ENCODE measurements around the gene UAP1L1. TPM values are rescaled to one million over a fixed set of nuclear protein-coding genes. Genes with fewer than 3 reads are reported as not detected.

The UAP1L1 gene
- total and polyA plus RNA-seq, 2 of the 8 experiments (the other 6 are each of a cell fraction or from before 2014, with no cell fraction given): 2.0 to 5.4 TPM

DNA sequence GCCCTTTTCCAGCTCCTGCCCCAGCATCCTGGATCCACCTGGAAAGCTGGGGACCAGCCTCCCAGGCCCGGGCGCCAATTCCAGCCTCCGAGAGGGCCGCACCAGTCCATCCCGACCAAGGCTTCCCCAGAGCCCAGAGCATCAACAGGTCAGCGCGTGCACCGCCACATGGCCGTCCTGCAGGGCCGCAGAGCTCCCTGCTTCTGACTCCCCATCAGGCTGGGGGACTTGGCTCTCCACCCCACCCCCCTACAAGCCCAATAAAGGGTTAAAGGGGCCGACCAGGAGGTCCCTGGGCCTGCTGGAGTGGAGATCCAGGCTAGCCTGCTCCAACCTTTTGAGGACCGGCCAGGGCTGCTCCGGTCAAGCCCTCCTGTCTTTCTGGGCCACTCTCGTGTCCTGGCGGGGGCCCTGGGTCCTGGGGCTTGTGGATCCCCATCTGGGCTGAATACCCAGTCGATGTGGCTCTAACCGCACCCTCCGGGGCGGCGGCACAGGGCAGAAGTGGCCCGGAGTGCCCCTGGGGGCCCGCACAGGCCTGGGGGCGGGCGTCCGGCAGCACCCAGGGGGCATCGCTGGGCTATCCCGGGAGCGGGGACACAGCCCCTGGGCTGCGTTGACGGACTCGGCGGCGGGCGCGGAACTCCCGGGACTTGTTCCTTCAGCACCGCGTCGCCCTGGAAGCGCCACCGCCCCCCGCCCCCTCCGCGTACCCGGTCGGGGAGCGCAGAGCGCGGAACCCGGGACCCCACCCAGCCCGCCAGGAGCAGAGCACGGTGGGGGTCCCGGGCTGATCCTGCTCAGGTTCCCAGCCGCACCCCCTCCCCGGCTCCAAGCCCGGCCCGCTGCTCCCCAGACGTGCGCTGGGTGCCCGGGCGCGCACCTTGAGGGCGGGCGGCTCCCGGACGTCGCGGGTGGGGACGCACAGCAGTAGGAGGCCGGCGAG is 24.0 kb upstream of the UAP1L1 start:
- WGBS, 2 experiments (ENCODE audit: extremely low coverage in 1 of 2, insufficient coverage in 1 of 2, insufficient read length in 1 of 2, insufficient replicate concordance in 2 of 2, low coverage in 1 of 2, low lambda C conversion rate in 2 of 2, missing lambda C conversion rate in 1 of 2): 38% methylated on average over 23 of the region's 71 CpGs; no CpG with 5 or more reads in 1 of the 2 experiments
- no peak for FAIRE-seq
- TF ChIP-seq, protein P1, sequence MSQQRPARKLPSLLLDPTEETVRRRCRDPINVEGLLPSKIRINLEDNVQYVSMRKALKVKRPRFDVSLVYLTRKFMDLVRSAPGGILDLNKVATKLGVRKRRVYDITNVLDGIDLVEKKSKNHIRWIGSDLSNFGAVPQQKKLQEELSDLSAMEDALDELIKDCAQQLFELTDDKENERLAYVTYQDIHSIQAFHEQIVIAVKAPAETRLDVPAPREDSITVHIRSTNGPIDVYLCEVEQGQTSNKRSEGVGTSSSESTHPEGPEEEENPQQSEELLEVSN (IDR thresholded peaks at IDR 0.05): peak; percentile 44; the same call in 1 of the 2 replicates
- TF ChIP-seq EZH2 (IDR thresholded peaks at IDR 0.05; ENCODE audit: low read depth, low read length, severe bottlenecking) (peak; percentile 73), TAF1 (IDR thresholded peaks at IDR 0.05; ENCODE audit: low read depth, low read length) (no peak), KDM1A (IDR thresholded peaks at IDR 0.05; ENCODE audit: borderline replicate concordance, low read length) (no peak), POU5F1 (IDR thresholded peaks at IDR 0.05; ENCODE audit: low read depth, low read length) (no peak), SRF (IDR thresholded peaks at IDR 0.05; ENCODE audit: low read depth, low read length) (no peak), FOSL1 (IDR thresholded peaks at IDR 0.05; ENCODE audit: insufficient read depth, low read depth, low read length) (no peak)
- TF ChIP-seq, protein P2, sequence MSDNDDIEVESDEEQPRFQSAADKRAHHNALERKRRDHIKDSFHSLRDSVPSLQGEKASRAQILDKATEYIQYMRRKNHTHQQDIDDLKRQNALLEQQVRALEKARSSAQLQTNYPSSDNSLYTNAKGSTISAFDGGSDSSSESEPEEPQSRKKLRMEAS (IDR thresholded peaks at IDR 0.05): peak; percentile 73; the same call in 1 of the 2 replicates
- TF ChIP-seq, protein P3, sequence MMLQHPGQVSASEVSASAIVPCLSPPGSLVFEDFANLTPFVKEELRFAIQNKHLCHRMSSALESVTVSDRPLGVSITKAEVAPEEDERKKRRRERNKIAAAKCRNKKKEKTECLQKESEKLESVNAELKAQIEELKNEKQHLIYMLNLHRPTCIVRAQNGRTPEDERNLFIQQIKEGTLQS (IDR thresholded peaks at IDR 0.05; ENCODE audit: insufficient read depth, low read depth, low read length): no peak

More for the DNA sequence above, 24.0 kb upstream of the UAP1L1 start:
- no peak overlapping the region for H3K56ac ChIP-seq (replicated peaks; ENCODE audit: insufficient read length, low read depth, low read length)
- no peak overlapping the region for H2BK15ac ChIP-seq (ENCODE audit: low read length)
- H3K23ac ChIP-seq (ENCODE audit: insufficient read length): no peak overlapping the region
- no peaks in the 10 kb centered on the region for H3K9me3 ChIP-seq (ENCODE audit: insufficient read depth in 2 of 2, low read depth in 1 of 2, low read length in 1 of 2)
- no peak overlapping the region for H2AK5ac ChIP-seq (ENCODE audit: low read depth, low read length)
- H3K18ac ChIP-seq (ENCODE audit: extremely low read depth, low read length): peak overlapping the region; percentile 19; the same call in 1 of the 2 replicates
- no peak overlapping the region for H2BK120ac ChIP-seq (replicated peaks; ENCODE audit: low read depth, low read length)
- peak overlapping the region; percentile 62 to 65 for H3K4me2 ChIP-seq (ENCODE audit: insufficient read depth in 1 of 2, low read depth in 2 of 2, low read length in 2 of 2)
- H2BK5ac ChIP-seq (ENCODE audit: low read depth, low read length): no peak overlapping the region
- no peak for DNase-seq (ENCODE audit: low read depth in 1 of 2, low spot score in 2 of 2)
- peak overlapping the region; percentile 18 to 65 (median 31); a peak in 5 of 8 replicates for H3K4me3 ChIP-seq (ENCODE audit: extremely low read depth in 1 of 4, insufficient read depth in 2 of 4, low read depth in 3 of 4, low read length in 4 of 4)
- CTCF ChIA-PET (ENCODE audit: partially characterized antibody): interaction anchor here (0.7 to 8.6 kb wide), 11 partner anchors 11 to 189 kb away, joined by 3 to 291 read pairs (median 5); partner anchors contain the start of genes ABCA2 and SAPCD2
- H3K36me3 ChIP-seq (ENCODE audit: control insufficient read depth in 2 of 4, insufficient read depth in 4 of 4, low read length in 3 of 4): no peaks in the 10 kb centered on the region
- POLR2A ChIA-PET (ENCODE audit: partially characterized antibody): interaction anchor here (0.6 to 1.5 kb wide), 7 partner anchors 7 to 326 kb away, joined by 3 to 4 read pairs (median 3); partner anchors contain the start of gene TUBB4B
- peak overlapping the region; percentile 25; the same call in 1 of the 2 replicates for H4K8ac ChIP-seq (ENCODE audit: extremely low read depth, insufficient read depth, low read length)
- no peak overlapping the region for H2AFZ ChIP-seq (ENCODE audit: low read length)
- H3K23me2 ChIP-seq (ENCODE audit: low read depth, low read length): peaks cover 10% of the 10 kb centered on the region; the same call in 1 of the 2 replicates
- H4K91ac ChIP-seq (replicated peaks; ENCODE audit: insufficient read length, low read length): no peak overlapping the region
- no peaks in the 10 kb centered on the region for H3K79me2 ChIP-seq (ENCODE audit: control insufficient read depth in 1 of 2, insufficient read depth in 2 of 2, low read length in 2 of 2)
- no peak overlapping the region for H2BK12ac ChIP-seq (ENCODE audit: low read depth, low read length)
- no peak overlapping the region for H4K5ac ChIP-seq (ENCODE audit: insufficient read length, low read depth, low read length)
- no peak overlapping the region for H2BK20ac ChIP-seq (ENCODE audit: low read length)
- H4K20me1 ChIP-seq (replicated peaks in 1 of 2; ENCODE audit: control insufficient read depth in 1 of 2, insufficient read depth in 2 of 2, low read length in 2 of 2): peaks cover 1 to 9% of the 10 kb centered on the region in 2 experiments
- no peak overlapping the region for H3K14ac ChIP-seq (ENCODE audit: insufficient read length)
- peaks cover 19 to 67% (median 54%) of the 10 kb centered on the region in 4 experiments for H3K27me3 ChIP-seq (replicated peaks in 1 of 4; ENCODE audit: control insufficient read depth in 3 of 4, extremely low read depth in 1 of 4, insufficient read depth in 3 of 4, low read length in 3 of 4)
- H3K4me1 ChIP-seq (replicated peaks in 1 of 4; ENCODE audit: control insufficient read depth in 3 of 4, insufficient read depth in 4 of 4, low read length in 3 of 4): peaks cover 0 to 23% (median 14%) of the 10 kb centered on the region in 4 experiments; a peak in 5 of 7 replicates
- no peak overlapping the region for H3K9ac ChIP-seq (replicated peaks in 1 of 4; ENCODE audit: extremely low read depth in 1 of 4, low read depth in 3 of 4, low read length in 3 of 4)
- no peak overlapping the region for H3K4ac ChIP-seq (replicated peaks; ENCODE audit: insufficient read length, low read depth, low read length)
- no peaks in the 10 kb centered on the region for H3K79me1 ChIP-seq (ENCODE audit: low read depth, low read length)
- H3K27ac ChIP-seq (ENCODE audit: low read depth, low read length): no peak overlapping the region
